Measurements from ENCODE around the gene SERPIND1.
"Not testable (repeated sequence)": the region's sequence is repeated elsewhere in the genome, so short reads cannot be mapped to it uniquely, and the experiment has no call there.

The SERPIND1 gene

GRCh38 chr22:20773793-20774212, at the start of gene SERPIND1:
SERPIND1 (plus strand) TSS chr22:20774113; CDS start chr22:20779313, 5,200 bp downstream.
- DNase-seq, result no peak

GRCh38 chr22:20724676-20725454, 49.0 kb upstream of the SERPIND1 start:
- DNase-seq, result no peak

GRCh38 chr22:20725987-20726558, 47.8 kb upstream of the SERPIND1 start:
- DNase-seq, result no peak

GRCh38 chr22:20727118-20728015, 46.5 kb upstream of the SERPIND1 start:
- DNase-seq, result no peak

- DNase-seq, result no peak
Observed at GRCh38 chr22:20728523-20729190, 45.3 kb upstream of the SERPIND1 start.

GRCh38 chr22:20729194-20729593, 44.7 kb upstream of the SERPIND1 start:
- DNase-seq, result no peak

GRCh38 chr22:20732431-20732830, 41.5 kb upstream of the SERPIND1 start:
- not testable (repeated sequence) for DNase-seq

- not testable (repeated sequence) for DNase-seq
Observed at GRCh38 chr22:20735356-20736162, 38.4 kb upstream of the SERPIND1 start.

GRCh38 chr22:20736891-20737290, 37.0 kb upstream of the SERPIND1 start:
- not testable (repeated sequence) for DNase-seq

- DNase-seq, result no peak
Observed at GRCh38 chr22:20738394-20739089, 35.4 kb upstream of the SERPIND1 start.

GRCh38 chr22:20740222-20740951, 33.5 kb upstream of the SERPIND1 start:
- no peak for DNase-seq

GRCh38 chr22:20741008-20741633, 32.8 kb upstream of the SERPIND1 start:
- no peak for DNase-seq

GRCh38 chr22:20741634-20742581, 32.0 kb upstream of the SERPIND1 start:
- DNase-seq, result peak; percentile 52

- DNase-seq, result no peak
Observed at GRCh38 chr22:20742764-20743163, 31.1 kb upstream of the SERPIND1 start.

- no peak for DNase-seq
Observed at GRCh38 chr22:20744456-20744855, 29.5 kb upstream of the SERPIND1 start.

GRCh38 chr22:20745119-20745518, 28.8 kb upstream of the SERPIND1 start:
- DNase-seq, result no peak

GRCh38 chr22:20746431-20747189, 27.3 kb upstream of the SERPIND1 start:
- no peak for DNase-seq

- DNase-seq, result no peak
Observed at GRCh38 chr22:20747223-20747622, 26.7 kb upstream of the SERPIND1 start.
